ENCODE results near the gene SOX5. TPM values are rescaled to one million over a fixed set of nuclear protein-coding genes. Genes with fewer than 3 reads are reported as not detected.

Gene SOX5
- total RNA-seq, 2 experiments from 2014 or later, result 0.88 to 1.1 TPM

DNA sequence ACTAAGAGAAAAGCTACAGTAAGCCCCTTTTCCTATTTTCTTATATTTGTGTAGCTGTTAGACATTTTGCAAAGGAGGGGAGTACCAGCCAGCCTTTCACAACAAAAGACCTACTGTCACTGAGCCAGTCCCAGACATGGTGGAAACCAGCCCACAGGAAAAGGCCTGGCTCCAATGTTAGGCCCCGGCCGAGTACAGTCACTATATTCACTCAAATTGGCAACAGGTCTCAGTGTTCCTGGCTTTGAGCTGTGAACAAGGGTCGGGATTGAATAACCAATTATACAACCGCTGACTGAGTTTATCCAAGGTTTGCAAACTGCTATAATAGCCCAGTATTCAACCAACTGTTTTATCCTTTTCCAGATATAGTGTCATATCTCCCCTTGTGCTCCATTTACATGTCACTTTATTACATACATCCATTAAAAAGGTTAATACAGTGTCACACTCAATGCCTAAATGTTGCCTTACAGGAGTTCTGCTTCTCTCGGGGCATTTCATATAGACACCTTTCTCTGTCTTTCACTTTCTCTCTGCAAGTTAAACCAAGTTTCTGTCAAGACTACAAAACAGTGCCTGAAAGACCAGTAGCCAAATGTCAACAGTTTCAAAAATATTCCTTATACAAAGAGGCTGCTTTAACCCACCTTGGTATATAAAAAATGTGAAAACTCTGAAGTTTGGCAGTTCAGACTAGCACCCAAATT lies 178.1 kb downstream of the SOX5 start:
- CTCF ChIA-PET, result no interaction called here
- intact Hi-C loops (cut with DNase I, micrococcal nuclease), result no loop called here

DNA sequence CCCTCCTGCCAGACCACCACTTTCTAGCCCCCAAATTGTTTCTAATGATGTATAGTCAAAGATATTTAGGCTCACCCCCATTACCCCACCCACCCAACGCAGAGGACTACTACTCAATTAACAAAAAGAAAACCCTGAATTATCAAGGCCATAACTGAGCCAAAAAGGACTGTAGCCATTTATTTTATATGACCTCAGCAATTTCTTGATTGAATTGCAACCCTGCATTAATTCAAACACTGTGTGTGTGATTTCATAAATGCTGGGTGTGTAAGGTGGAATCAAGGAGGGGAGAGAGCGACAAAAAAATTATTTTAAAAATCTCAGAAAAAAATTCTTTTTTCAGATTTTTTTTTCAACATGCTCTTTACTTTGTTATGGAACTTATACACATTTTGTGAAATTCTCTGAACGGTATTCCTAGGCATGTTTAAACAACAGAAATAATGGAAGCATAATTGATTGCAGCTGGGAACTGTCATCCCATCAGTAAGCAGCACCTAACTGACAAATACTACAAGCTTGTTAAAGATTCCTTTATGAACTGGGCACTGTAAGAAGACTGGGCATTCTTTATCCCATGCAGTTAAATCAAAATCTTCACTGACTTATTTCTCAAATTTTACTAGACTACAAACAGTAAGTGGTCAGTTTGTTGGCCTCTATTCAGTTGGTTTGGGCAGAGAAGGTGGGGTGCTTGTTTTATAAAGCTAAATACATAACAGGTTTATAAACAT lies 179.1 kb downstream of the SOX5 start:
- no peak for DNase-seq
- no peak for ATAC-seq
- no peaks in the 10 kb centered on the region for H3K27me3 Mint-ChIP-seq
- H3K36me3 Mint-ChIP-seq (ENCODE audit: low read depth), result no peaks in the 10 kb centered on the region
- H3K9me3 Mint-ChIP-seq (ENCODE audit: low read depth), result no peaks in the 10 kb centered on the region
- no peaks in the 10 kb centered on the region for H3K4me1 Mint-ChIP-seq
- ChIA-PET POLR2A (interaction anchor here (0.6 kb wide), 1 partner anchor 1340 kb away, joined by 3 read pairs; no protein-coding TSS in a partner anchor), CTCF (interaction anchor here (0.6 kb wide), 1 partner anchor 31 kb away, joined by 3 read pairs; no protein-coding TSS in a partner anchor)
- intact Hi-C loops (cut with DNase I, micrococcal nuclease), result no loop called here
- H3K4me3 Mint-ChIP-seq, result no peak overlapping the region
- H3K27ac Mint-ChIP-seq, result no peak overlapping the region

More for the DNA sequence above, 178.1 kb downstream of the SOX5 start:
- no peaks in the 10 kb centered on the region for H3K9me3 Mint-ChIP-seq (ENCODE audit: low read depth)
- no peak for DNase-seq
- H3K27me3 Mint-ChIP-seq, result no peaks in the 10 kb centered on the region
- H3K36me3 Mint-ChIP-seq (ENCODE audit: low read depth), result no peaks in the 10 kb centered on the region
- POLR2A ChIA-PET, result no interaction called here
- no peak for ATAC-seq
- H3K4me3 Mint-ChIP-seq, result no peak overlapping the region
- no peaks in the 10 kb centered on the region for H3K4me1 Mint-ChIP-seq
- no peak overlapping the region for H3K27ac Mint-ChIP-seq

DNA sequence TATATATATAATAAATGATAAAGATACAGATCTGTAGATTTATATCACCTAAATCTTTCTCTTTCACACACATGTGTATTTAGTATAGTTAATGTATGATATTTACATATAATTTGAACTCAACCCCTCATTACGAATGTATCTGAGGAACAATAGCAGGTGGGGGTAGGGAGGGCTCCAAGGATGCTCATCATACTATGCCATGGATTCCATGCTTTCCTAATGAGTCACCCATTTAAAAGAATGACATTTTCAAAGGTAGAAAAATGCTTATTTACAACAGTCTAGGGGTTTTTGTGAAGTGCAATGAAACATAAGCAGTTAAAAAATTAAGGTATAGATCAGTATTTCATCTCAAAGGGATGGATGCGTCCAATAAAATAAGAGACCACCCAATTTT lies 181.6 kb downstream of the SOX5 start:
- ATAC-seq (no peak), DNase-seq (no peak)
- H3K4me1 Mint-ChIP-seq, result no peaks in the 10 kb centered on the region
- CTCF ChIA-PET, result no interaction called here
- H3K9me3 Mint-ChIP-seq (ENCODE audit: low read depth), result no peaks in the 10 kb centered on the region
- POLR2A ChIA-PET, result no interaction called here
- H3K27ac Mint-ChIP-seq, result no peak overlapping the region
- no peak overlapping the region for H3K4me3 Mint-ChIP-seq
- H3K36me3 Mint-ChIP-seq (ENCODE audit: low read depth), result no peaks in the 10 kb centered on the region
- intact Hi-C loops (cut with DNase I, micrococcal nuclease), result no loop called here
- no peaks in the 10 kb centered on the region for H3K27me3 Mint-ChIP-seq

DNA sequence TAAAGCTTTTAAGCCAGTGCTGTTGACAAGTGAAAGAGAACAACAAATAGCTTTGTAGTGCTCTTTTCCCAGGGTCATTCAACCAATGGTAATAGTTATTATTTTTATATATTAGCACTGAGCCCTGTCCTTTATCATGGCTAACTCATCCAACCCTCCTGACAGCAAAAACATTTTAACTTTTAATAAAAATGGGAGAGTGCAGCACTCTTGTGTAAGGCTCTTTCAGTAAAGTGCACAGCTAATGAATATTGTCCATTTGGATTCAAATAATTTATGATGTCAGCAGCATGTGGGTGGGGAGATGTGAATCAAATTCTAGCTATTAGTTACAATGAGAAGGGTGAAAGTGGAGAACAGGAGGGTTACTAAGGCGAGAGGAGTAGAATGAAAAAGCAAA lies 185.7 kb downstream of the SOX5 start:
- no peaks in the 10 kb centered on the region for H3K36me3 Mint-ChIP-seq (ENCODE audit: low read depth)
- no peak for DNase-seq
- H3K4me3 Mint-ChIP-seq, result no peak overlapping the region
- no peaks in the 10 kb centered on the region for H3K4me1 Mint-ChIP-seq
- no peak for ATAC-seq
- ChIA-PET CTCF (no interaction called here), POLR2A (interaction anchor here (0.6 kb wide), 1 partner anchor 1392 kb away, joined by 3 read pairs; no protein-coding TSS in a partner anchor)
- intact Hi-C loops (cut with DNase I, micrococcal nuclease), result no loop called here
- H3K27ac Mint-ChIP-seq, result no peak overlapping the region
- H3K27me3 Mint-ChIP-seq, result no peaks in the 10 kb centered on the region
- no peaks in the 10 kb centered on the region for H3K9me3 Mint-ChIP-seq (ENCODE audit: low read depth)

DNA sequence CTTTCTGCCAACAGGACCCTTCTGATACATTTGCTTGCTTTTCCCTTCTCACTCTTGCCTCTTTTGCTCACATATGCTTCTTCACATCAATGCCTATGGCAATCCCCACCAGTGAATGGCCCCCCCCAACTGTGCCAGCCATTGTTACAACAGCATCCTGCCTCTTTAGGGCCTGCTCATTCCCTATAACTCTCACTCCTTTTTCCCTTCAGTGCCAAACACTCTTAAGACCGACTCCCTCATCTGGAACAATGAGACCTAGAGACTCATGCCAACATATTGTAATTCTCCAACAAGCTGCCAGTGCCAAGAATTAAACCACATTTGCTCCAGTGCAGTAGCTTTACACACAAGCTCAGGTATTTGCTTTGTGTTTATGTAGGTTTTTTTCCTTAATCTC lies 189.0 kb downstream of the SOX5 start:
- Mint-ChIP-seq H3K27me3 (no peaks in the 10 kb centered on the region), H3K4me1 (no peaks in the 10 kb centered on the region), H3K4me3 (no peak overlapping the region), H3K36me3 (ENCODE audit: low read depth) (no peaks in the 10 kb centered on the region), H3K27ac (no peak overlapping the region), H3K9me3 (ENCODE audit: low read depth) (no peaks in the 10 kb centered on the region)
- CTCF ChIA-PET, result no interaction called here
- POLR2A ChIA-PET, result no interaction called here
- DNase-seq (no peak), ATAC-seq (no peak)
- intact Hi-C loops (cut with DNase I, micrococcal nuclease), result no loop called here

DNA sequence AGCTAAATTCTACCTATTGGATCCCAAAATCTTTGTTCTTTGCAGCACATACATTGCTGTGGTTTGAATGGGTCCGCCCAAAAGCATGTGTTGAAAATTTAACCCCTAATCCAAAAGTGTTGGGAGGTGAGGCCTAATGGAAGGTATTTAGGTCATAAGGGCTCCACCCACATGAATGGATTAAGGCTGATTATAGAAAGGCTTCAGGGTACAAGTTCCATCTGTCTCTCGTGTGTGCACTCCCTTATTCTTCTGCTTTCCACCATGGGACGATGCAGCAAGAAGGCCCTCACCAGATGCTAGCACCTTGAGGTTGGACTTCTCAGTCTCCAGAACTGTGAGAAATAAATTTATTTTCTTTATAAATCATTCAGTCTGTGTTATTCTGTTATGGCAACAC lies 190.9 kb downstream of the SOX5 start:
- Mint-ChIP-seq H3K4me3 (no peak overlapping the region), H3K4me1 (no peaks in the 10 kb centered on the region), H3K9me3 (ENCODE audit: low read depth) (no peaks in the 10 kb centered on the region), H3K27ac (no peak overlapping the region), H3K36me3 (ENCODE audit: low read depth) (no peaks in the 10 kb centered on the region), H3K27me3 (no peaks in the 10 kb centered on the region)
- ATAC-seq (no peak), DNase-seq (no peak)
- POLR2A ChIA-PET, result no interaction called here
- intact Hi-C loops (cut with DNase I, micrococcal nuclease), result no loop called here
- CTCF ChIA-PET, result no interaction called here

DNA sequence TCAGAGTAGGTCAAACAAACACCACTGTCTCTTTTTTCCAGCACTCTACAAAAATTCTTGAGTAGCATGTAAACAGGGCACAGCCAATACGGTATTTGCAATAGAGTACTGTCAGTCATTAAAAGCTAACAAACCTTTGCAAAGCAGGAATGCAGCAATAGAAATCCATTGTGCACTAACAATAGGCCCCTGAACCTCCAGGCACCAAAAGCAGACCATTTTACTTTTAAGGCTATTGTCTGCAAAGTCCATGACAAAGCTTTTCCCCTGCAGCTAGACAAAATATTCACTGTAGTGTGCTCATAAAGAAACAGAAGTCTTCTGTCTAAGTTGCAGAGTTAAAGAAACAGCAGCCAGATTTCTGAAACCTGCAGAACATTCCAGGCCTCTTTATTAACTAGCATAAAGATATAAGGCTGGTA lies 191.9 kb downstream of the SOX5 start:
- no peak overlapping the region for H3K27ac Mint-ChIP-seq

DNA sequence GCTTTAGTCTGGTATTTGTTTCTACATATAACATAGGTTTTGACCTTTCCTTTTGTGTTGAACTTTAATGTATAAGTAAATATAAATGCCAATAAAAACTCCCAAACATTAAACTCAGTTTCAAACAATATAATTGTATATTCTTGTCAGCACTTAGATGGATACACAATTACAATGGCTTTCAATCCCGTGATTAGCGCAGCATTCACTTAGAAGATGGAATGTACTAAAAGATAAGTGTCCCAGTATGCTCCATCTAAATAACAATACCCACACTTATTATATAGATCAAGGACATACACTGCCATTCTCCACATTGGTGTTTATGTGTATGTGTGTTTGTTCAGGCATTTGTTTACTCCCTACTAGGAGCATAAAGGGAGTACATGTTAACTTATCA lies 193.1 kb downstream of the SOX5 start:
- no peaks in the 10 kb centered on the region for H3K36me3 Mint-ChIP-seq (ENCODE audit: low read depth)
- CTCF ChIA-PET, result no interaction called here

More for the DNA sequence above, 191.9 kb downstream of the SOX5 start:
- intact Hi-C loops (cut with DNase I, micrococcal nuclease), result no loop called here
- Mint-ChIP-seq H3K9me3 (ENCODE audit: low read depth) (no peaks in the 10 kb centered on the region), H3K4me1 (no peaks in the 10 kb centered on the region), H3K27me3 (no peaks in the 10 kb centered on the region), H3K36me3 (ENCODE audit: low read depth) (no peaks in the 10 kb centered on the region), H3K4me3 (no peak overlapping the region)
- POLR2A ChIA-PET, result no interaction called here
- CTCF ChIA-PET, result interaction anchor here (0.6 to 0.7 kb wide), 2 partner anchors 9 to 91 kb away, joined by 3 read pairs; no protein-coding TSS in a partner anchor
- DNase-seq (no peak), ATAC-seq (no peak)

DNA sequence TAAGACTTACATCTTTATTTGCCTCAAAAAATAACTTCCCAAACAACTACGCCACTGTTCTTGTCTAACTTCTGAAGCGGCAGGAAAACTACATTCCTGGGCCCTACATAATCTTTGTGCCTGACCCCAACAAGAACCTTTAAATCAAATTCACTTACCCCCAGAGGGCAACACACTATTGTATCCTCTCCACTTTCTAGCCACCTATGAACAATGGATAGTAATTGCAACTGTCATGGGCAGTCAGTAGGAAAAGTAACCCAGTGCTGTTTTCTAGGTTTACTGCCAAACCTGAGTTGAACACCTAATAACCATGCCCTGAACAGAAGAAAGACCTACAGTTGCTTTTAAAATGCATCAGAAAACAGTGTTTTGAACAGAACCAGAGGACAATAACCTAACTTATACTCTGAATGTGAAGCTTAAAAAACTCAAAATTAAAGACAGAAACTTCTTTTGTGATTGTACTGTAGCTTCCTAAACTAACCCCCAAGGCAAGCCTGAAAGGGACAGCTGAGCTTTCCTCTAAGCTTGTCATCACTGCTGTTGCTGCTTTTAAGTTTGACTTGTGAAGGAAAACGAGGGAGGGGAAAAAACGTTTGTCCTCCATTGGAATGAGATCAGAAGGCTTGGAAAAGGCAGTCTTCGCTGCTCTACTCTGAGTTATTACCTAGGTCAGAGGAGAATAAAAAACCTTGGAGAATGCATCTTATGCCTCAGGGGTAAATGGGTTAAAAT lies 195.7 kb downstream of the SOX5 start:
- CTCF ChIA-PET, result no interaction called here
- DNase-seq (no peak), ATAC-seq (no peak)
- POLR2A ChIA-PET, result interaction anchor here (0.6 kb wide), 2 partner anchors 13 to 82 kb away, joined by 4 read pairs; no protein-coding TSS in a partner anchor
- no peaks in the 10 kb centered on the region for H3K27me3 Mint-ChIP-seq
- no peaks in the 10 kb centered on the region for H3K9me3 Mint-ChIP-seq (ENCODE audit: low read depth)
- H3K27ac Mint-ChIP-seq, result no peak overlapping the region
- H3K4me1 Mint-ChIP-seq, result no peaks in the 10 kb centered on the region
- no peak overlapping the region for H3K4me3 Mint-ChIP-seq
- H3K36me3 Mint-ChIP-seq (ENCODE audit: low read depth), result no peaks in the 10 kb centered on the region
- intact Hi-C loops (cut with DNase I, micrococcal nuclease), result no loop called here

More for the DNA sequence above, 193.1 kb downstream of the SOX5 start:
- H3K4me1 Mint-ChIP-seq, result no peaks in the 10 kb centered on the region
- POLR2A ChIA-PET, result no interaction called here
- H3K27ac Mint-ChIP-seq, result no peak overlapping the region
- intact Hi-C loops (cut with DNase I, micrococcal nuclease), result no loop called here
- no peaks in the 10 kb centered on the region for H3K27me3 Mint-ChIP-seq
- H3K4me3 Mint-ChIP-seq, result no peak overlapping the region
- ATAC-seq (no peak), DNase-seq (no peak)
- H3K9me3 Mint-ChIP-seq (ENCODE audit: low read depth), result no peaks in the 10 kb centered on the region

DNA sequence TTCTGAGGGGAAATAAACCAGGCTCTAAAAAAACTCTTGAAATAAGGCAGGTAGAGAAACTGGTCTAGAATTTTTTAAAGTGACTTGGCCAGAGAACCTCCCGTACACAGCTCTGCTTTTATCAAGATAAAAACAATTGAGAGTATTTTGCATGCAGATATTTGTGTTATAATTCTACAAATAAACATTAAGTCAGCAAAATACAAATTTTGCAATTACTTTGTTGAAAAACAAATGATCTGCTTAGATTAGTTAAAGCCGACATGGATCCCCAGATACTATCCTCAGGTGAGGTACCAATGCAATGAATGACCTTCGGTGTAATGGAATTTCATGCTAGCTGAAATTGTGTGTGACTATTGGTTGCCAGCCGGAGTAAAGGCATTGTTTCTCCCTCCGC lies 197.2 kb downstream of the SOX5 start:
- Mint-ChIP-seq H3K9me3 (ENCODE audit: low read depth) (no peaks in the 10 kb centered on the region), H3K4me1 (no peaks in the 10 kb centered on the region), H3K4me3 (no peak overlapping the region), H3K27me3 (no peaks in the 10 kb centered on the region), H3K27ac (no peak overlapping the region), H3K36me3 (ENCODE audit: low read depth) (no peaks in the 10 kb centered on the region)
- CTCF ChIA-PET, result no interaction called here
- intact Hi-C loops (cut with DNase I, micrococcal nuclease), result no loop called here
- ATAC-seq, result no peak
- no peak for DNase-seq
- POLR2A ChIA-PET, result interaction anchor here (0.6 kb wide), 1 partner anchor 248 kb away, joined by 3 read pairs; no protein-coding TSS in a partner anchor

DNA sequence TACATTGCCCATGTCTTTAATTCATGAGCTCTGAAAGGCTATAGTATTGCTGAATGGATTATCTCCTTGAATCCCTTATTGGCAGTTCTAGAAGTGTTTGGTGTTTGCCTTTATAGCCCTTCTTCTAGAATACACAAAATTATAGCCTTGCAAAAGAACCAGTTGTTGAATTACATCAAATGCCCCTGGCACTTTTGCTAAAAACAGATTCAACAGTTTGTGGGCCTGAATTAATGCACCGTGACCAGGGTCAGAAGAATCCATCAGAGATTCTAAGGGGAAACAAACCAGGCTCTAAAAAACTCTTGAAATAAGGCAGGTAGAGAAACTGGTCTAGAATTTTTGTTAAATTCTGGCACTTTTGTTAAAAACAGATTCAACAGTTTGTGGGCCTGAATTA lies 197.8 kb downstream of the SOX5 start:
- Mint-ChIP-seq H3K4me1 (no peaks in the 10 kb centered on the region), H3K9me3 (ENCODE audit: low read depth) (no peaks in the 10 kb centered on the region), H3K27me3 (no peaks in the 10 kb centered on the region), H3K27ac (no peak overlapping the region), H3K4me3 (no peak overlapping the region), H3K36me3 (ENCODE audit: low read depth) (no peaks in the 10 kb centered on the region)
- POLR2A ChIA-PET, result no interaction called here
- ATAC-seq (no peak), DNase-seq (no peak)
- intact Hi-C loops (cut with DNase I, micrococcal nuclease), result no loop called here
- CTCF ChIA-PET, result no interaction called here

DNA sequence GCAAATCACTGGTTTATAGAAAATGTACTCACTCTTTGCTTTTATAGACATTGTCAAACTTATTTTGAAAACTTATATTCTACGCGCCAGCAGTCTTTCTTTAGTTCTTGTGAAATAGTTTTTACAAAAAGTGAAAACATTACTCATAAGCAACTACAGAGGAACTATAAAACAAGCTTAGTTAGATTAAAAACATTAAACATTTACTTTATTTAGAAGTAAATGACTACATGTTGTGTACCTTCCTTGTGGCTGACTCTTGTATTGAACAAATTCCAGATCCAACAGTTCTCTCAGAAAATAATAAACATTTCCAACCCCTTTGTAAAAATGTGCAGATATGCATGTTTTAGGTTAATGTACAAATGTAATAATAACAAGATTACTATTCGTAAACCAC lies 198.5 kb downstream of the SOX5 start:
- ATAC-seq, result no peak
- intact Hi-C loops (cut with DNase I, micrococcal nuclease), result no loop called here
- CTCF ChIA-PET, result no interaction called here

More for the DNA sequence above, 198.5 kb downstream of the SOX5 start:
- Mint-ChIP-seq H3K27me3 (no peaks in the 10 kb centered on the region), H3K27ac (no peak overlapping the region), H3K4me3 (no peak overlapping the region), H3K9me3 (ENCODE audit: low read depth) (no peaks in the 10 kb centered on the region), H3K36me3 (ENCODE audit: low read depth) (no peaks in the 10 kb centered on the region), H3K4me1 (no peaks in the 10 kb centered on the region)
- POLR2A ChIA-PET, result no interaction called here
- no peak for DNase-seq

Measured in activated CD4-positive, alpha-beta T cell treated with anti-CD3 and anti-CD28 coated beads for 36 hours (primary cell).